Suprapubic skin (tissue), 4 donors: ENCODE results near the gene FAM118A.

Source experiments
- EP300 ChIP-seq: sonication (generic); formaldehyde crosslinking; IDR thresholded peaks from one replicate; pipeline ENCODE4 v1.6.1; 2017; ENCODE audit warnings: antibody characterized with exemption
- POLR2A ChIP-seq, 2 donors: fragments of 450-650 bp; IDR thresholded peaks; one replicate each; pipeline ENCODE4 v1.6.1; 2017; ENCODE audit warnings: antibody characterized with exemption in 2 of 2, mild to moderate bottlenecking in 2 of 2, moderate library complexity in 2 of 2
- POLR2AphosphoS5 ChIP-seq, 3 donors: sonication (generic); formaldehyde crosslinking; IDR thresholded peaks; one replicate each; pipeline ENCODE4 v1.6.1; 2017; ENCODE audit warnings: antibody characterized with exemption in 3 of 3
- TF ChIP-seq, protein P1 (sequence below), 2 donors: fragments of 200-600 bp in 1 of 2; fragments of 450-650 bp in 1 of 2; sonication (generic) in 1 of 2; IDR thresholded peaks; one replicate each; pipeline ENCODE4 v1.5.1; 2016 to 2019; ENCODE audit warnings: antibody characterized with exemption in 2 of 2, mild to moderate bottlenecking in 1 of 2, moderate library complexity in 1 of 2

DNA sequence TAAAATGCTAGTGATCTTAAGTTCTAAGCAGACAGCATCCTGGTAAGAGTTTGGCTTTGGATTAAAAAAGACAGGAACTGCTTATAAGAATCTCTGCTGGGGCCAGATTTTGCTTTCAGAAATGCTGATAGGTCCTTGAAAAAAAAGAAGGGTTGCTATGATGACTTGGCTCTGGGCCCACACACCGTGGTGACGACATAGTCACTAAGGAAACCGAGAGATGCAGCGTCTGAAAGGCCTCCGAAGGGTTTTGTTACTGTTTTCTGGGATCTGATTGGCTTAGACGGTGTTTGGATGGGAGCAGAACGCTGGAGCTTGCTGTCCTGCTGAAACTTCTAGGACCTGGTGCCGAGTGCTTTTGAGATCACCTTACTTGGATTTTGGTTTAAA lies 8.4 kb downstream of the FAM118A start:
- TF ChIP-seq, protein P1, sequence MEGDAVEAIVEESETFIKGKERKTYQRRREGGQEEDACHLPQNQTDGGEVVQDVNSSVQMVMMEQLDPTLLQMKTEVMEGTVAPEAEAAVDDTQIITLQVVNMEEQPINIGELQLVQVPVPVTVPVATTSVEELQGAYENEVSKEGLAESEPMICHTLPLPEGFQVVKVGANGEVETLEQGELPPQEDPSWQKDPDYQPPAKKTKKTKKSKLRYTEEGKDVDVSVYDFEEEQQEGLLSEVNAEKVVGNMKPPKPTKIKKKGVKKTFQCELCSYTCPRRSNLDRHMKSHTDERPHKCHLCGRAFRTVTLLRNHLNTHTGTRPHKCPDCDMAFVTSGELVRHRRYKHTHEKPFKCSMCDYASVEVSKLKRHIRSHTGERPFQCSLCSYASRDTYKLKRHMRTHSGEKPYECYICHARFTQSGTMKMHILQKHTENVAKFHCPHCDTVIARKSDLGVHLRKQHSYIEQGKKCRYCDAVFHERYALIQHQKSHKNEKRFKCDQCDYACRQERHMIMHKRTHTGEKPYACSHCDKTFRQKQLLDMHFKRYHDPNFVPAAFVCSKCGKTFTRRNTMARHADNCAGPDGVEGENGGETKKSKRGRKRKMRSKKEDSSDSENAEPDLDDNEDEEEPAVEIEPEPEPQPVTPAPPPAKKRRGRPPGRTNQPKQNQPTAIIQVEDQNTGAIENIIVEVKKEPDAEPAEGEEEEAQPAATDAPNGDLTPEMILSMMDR (IDR thresholded peaks at IDR 0.05) = no peak
- TF ChIP-seq POLR2A (IDR thresholded peaks at IDR 0.05) = no peak
- TF ChIP-seq POLR2AphosphoS5 (IDR thresholded peaks at IDR 0.05) = no peak
- no peak for TF ChIP-seq EP300
